Stimulated activated CD8-positive, alpha-beta memory T cell treated with anti-CD3 and anti-CD28 coated beads, Interleukin-12 subunit alpha, Interleukin-12 subunit beta, amount 100 ng/mL, for 24 hours (primary cell): ENCODE results near the gene TTLL10.

Experiments used
- DNase-seq: peaks from one replicate; pipeline ENCODE4 v3.0.0-alpha.2; 2020; ENCODE audit errors: extremely low read depth

Gene TTLL10

GRCh38 chr1:1236945-1237873, 63.5 kb downstream of the TTLL10 start:
- DNase-seq, result no peak

DNA sequence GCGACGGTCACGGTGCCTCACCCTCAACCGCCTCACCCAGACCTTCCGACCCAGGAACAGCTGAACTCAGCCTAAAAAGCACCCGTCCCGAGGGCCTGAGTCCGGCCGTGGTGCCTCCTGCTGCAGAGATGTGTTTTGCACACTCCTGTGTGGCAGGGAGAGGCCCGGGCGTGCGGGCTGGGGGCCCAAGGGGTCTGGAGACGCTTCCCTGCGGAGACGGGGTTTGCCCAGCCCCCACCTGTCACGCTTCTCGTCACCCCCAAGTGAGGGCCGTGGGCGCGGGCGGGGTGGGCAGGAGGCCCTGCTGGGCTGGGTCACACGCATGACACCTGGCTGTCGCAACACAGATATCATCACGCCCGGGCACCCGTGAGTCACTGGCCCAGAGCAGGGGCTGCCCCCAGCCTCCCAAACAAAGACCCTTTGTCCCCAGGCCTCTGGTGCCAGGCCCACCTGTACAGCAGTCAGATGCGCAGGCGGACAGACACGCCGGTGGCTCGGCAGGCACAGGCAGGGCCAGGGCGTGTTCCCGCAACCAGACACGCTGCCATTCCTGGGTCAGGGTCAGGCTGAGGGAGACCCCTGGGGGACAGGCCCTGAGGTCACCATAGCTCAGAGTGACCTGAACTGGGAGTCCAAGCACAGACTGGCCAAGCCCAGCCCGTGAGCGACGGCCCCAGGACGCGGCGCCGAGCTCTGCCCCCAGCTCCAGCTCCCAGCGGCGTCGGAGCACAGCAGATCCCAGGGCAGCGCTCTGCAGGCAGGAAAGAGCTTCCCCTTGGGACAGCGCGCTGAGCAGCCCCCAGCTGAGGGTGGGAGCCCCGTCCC, 64.4 kb downstream of the TTLL10 start:
- no peak for DNase-seq

DNA sequence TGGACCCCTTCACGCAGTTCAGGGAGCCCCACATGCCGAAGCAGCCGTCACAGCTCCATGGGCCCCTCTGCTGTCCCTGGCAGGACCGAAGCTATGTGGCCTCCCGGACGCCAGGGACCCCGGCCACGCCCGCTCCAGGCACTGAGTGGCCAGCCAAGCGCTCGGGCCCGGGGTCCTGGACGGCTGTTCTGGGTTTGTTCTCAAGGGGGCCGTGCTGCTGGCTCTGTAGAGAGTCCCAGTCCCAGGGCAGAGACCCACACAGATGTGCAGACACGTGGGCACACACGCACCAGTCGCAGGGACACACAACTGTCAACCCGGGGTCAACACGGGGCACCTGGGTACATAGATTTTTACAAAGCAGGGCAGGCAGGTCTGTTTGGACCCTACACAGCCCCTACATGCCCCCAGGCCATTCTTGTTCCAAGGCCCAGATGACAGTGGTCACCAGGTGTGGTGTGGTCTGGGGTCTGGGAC, 65.1 kb downstream of the TTLL10 start:
- DNase-seq, result no peak

- DNase-seq, result no peak
These were observed 65.5 kb downstream of the TTLL10 start for GRCh38 chr1:1239227-1239613.

- no peak for DNase-seq
These were observed 66.1 kb downstream of the TTLL10 start for GRCh38 chr1:1239614-1240347.

- no peak for DNase-seq
These were observed 66.7 kb downstream of the TTLL10 start for GRCh38 chr1:1240348-1240732.

DNA sequence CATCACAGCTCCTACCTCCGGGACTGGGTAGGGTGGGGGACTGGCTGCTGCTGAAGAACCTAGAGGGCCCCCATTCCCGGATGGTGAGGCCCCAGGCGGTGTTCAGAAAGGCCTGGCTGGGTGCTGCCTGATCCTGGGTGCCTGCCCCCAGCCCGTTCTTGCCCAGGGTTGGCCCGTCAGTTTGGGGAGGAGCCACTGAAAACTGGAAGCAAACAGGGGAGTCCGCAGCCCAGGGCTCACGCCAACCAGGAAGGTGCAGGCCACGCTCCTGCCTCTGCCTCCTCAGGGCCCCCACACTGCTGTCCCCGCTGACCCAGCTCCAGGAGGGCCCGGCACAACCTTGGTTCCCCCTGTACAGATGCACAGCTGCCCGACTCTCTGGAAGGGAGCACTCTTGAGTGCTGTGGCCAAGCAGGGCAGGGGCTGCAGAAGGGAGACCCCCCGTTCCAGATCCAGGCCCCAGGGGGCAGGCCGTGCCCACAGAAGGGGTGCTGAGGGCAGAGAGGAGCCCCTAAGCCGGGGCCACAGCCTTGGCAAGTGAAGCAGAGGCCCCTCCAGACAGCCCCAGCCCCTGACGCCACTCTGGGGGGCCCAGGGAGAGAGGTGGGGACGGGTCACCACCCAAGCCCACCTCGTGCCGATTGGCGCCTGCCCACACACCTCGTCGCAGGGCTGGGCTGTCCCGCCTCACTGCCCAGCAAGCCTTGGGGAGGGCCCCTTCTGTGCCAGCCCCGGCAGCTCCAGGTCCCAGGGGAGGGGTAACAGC, 67.3 kb downstream of the TTLL10 start:
- no peak for DNase-seq

- DNase-seq, result no peak
These were observed 68.0 kb downstream of the TTLL10 start for GRCh38 chr1:1241588-1242219.

DNA sequence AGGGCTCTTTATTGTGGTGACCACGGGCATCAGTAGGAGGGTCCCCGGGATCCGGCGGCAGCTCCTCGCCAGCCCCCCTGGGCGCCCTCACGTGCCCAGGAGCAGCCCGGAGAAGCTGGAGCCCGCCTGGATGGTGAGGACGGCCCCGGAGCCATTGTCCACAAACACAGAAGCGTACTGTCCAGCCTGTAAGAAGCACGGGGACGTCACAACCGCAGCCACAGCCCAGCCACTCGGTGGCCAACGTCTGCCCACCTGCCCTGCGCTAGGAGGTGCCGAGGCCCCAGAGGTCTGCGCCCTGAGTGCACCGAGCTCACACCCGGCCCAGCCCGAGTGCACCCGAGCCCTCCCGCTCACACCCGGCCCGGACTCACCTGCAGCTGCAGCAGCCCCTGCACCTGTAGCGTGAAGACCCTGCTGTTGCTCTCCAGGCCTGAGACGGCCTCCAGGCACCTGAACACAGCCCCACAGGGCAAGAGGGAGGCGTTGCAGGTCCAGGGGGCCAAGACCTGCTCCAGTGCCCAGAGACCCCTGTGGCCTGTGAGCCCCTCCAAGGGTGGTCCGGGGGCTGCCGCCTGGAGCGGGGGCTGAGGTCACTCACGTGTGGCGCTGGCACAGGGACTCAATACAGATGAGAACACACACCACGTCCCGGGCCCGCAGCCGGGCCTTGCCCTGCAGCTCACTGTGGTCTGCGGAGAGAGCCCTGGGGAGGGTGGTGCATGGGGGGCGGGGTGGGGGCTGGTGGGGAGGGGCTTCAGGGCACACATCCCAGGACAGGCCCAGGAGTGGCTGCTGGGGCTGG, 69.0 kb downstream of the TTLL10 start:
- DNase-seq, result no peak

GRCh38 chr1:1243266-1243660, 69.6 kb downstream of the TTLL10 start:
- DNase-seq, result no peak

- no peak for DNase-seq
These were observed 70.1 kb downstream of the TTLL10 start for GRCh38 chr1:1243807-1244191.

- no peak for DNase-seq
These were observed 70.6 kb downstream of the TTLL10 start for GRCh38 chr1:1244192-1244811.

DNA sequence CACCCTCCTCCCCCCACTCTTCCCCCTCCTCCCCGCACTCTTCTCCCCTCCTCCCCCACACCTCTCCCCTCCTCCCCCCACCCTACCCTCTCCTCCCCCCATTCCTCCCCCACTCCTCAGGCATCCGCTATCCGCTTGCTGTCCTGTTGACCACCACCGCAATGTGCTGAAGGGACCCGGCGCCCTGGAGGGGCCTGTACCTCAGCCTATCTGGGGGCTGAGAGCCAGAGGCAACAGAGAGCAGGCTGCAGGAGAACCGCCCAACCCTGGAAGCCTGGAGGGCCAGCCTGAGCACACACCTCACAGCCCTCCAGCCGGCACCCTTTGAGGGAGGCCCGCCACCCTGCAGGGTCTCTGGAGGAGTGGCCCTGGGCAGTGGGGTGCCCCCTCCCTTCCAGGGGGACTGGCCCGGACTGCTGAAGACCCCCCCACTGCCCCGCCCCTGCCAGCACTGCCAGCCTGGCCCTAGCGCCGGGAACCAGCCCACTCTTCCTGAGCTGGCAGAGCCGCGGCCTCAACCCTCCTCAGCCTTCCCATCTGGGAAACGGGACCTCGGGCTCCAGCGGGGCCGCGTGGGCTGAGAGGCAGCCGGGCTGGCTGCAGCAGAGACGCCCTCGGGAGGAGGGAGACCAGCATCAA, 71.6 kb downstream of the TTLL10 start:
- no peak for DNase-seq

GRCh38 chr1:1245817-1246576, 72.3 kb downstream of the TTLL10 start:
- DNase-seq, result no peak

DNA sequence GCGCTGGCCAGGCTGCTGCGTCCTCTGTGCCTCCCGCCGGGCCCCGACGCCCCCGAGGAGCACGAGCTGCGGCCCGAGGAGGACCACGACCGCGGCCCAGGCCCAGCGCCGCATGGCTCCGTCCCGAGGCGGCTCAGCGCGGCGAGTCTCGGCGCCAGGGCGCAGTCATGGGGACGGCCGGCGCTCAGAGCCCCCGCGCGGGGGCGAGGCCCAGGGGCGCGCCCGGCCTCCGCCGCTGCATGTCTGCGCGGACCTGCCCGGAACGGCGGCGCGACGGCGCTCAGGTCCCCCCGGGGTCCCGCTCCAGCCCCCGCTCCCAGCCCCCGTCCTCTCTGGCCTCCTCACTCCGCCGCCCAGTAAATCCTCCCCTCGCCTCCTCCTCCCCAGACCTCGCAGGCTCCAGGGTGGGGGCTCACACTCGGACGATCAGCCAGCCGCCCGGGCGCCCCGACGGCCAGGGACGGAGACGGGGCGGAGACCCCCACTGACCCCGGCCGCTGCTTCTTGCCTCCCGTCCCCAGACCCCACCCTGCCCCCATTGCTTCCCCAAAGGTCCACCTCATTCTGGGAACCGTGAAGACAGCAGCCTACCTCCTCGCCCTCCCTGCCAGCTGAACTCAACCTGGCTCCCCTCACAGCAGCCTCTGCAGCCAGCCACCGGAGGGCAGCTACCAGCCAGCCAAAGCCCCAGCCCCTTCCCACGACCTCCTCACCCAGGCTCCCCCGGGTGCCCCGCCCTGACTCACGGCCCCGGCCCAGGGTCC, 73.1 kb downstream of the TTLL10 start, which contains the start of gene C1QTNF12:
TSS of gene C1QTNF12 (minus strand) at position 146 of the 764 bp plus-strand sequence. CDS start at position 114, 32 bp downstream.
- DNase-seq, result no peak

GRCh38 chr1:1247341-1247913, 73.7 kb downstream of the TTLL10 start:
- no peak for DNase-seq
